GM12878 (cell line): ENCODE measurements around the gene PRSS56. TPM values are rescaled to one million over a fixed set of nuclear protein-coding genes. Genes with fewer than 3 reads are reported as not detected.

Experiments
- ATAC-seq: fragments of 200-7000 bp; cut with Tn5 transposase; 3 replicates; pipeline ENCODE4 v1.9.1; 2020; ENCODE audit warnings: mild to moderate bottlenecking, moderate library complexity
- BruUV-seq: library from RNA; stranded (reverse); fragments of 400-500 nt; replicated peaks from 2 replicates; lab custom pipeline; 2021; lab: Mats Ljungman, UMichigan
- CTCF ChIA-PET: fragments of 300-600 bp; sonication (Branson Sonifier 250); formaldehyde crosslinking; extraction: SDS; loops from one replicate; lab custom pipeline; 2021; ENCODE audit warnings: inconsistent platforms; lab: Yijun Ruan, JAX
- POLR2A ChIA-PET: fragments of 350-600 bp; formaldehyde crosslinking; extraction: SDS; loops from one replicate; lab custom pipeline; 2021; ENCODE audit warnings: inconsistent platforms; lab: Charles Lee
- RAD21 ChIA-PET: fragments of 300-600 bp; sonication (Branson Sonifier 250); formaldehyde crosslinking; loops from one replicate; lab custom pipeline; 2023; ENCODE audit warnings: antibody characterized with exemption; ENCODE audit not compliant: unreplicated experiment; lab: Charles Lee
- SMC1A ChIA-PET: fragments of 300-600 bp; sonication (Branson Sonifier 250); formaldehyde crosslinking; loops from one replicate; lab custom pipeline; 2023; ENCODE audit not compliant: unreplicated experiment, uncharacterized antibody; lab: Charles Lee
- DNase-seq: peaks from one replicate; pipeline ENCODE4 v3.0.0-alpha.2; 2011; ENCODE audit warnings: low read depth, low spot score
- FAIRE-seq: peaks from 3 replicates; lab custom pipeline; 2011; peaks lifted over from hg19 to GRCh38; lab: Jason Lieb, UNC
- H2AFZ ChIP-seq: 2 replicates; pipeline ENCODE4 v1.6.0; 2011; ENCODE audit warnings: low read depth, low read length, control low read depth; ENCODE audit not compliant: control insufficient read depth
- H3K27ac ChIP-seq: 2 replicates; pipeline ENCODE4 v1.5.1; 2011; ENCODE audit warnings: control low read depth; ENCODE audit not compliant: control insufficient read depth, insufficient read depth
- H3K27me3 ChIP-seq, 2 experiments: replicated peaks in 1 of 2; 2 replicates each; pipeline versions ENCODE4 v1.6.0 to v1.6.1; 2011; ENCODE audit warnings: low read length in 1 of 2; ENCODE audit not compliant: control insufficient read depth in 2 of 2, insufficient read depth in 2 of 2
- H3K36me3 ChIP-seq, 2 experiments: 2 replicates each; pipeline ENCODE4 v1.5.1; 2011; ENCODE audit warnings: low read length in 1 of 2; ENCODE audit not compliant: control insufficient read depth in 2 of 2, insufficient read depth in 2 of 2
- H3K4me1 ChIP-seq: 2 replicates; pipeline ENCODE4 v1.6.1; 2011; ENCODE audit warnings: mild to moderate bottlenecking, low read length, moderate library complexity, mixed read lengths; ENCODE audit not compliant: control insufficient read depth, insufficient read depth
- H3K4me2 ChIP-seq: 2 replicates; pipeline ENCODE4 v1.6.0; 2011; ENCODE audit warnings: control low read depth; ENCODE audit not compliant: control insufficient read depth, insufficient read depth
- H3K4me3 ChIP-seq: fragments of 200-600 bp; sonication (generic); 2 replicates; pipeline ENCODE4 v1.5.1; 2016
- H3K79me2 ChIP-seq: 2 replicates; pipeline ENCODE4 v1.6.0; 2011; ENCODE audit warnings: low read length; ENCODE audit not compliant: control insufficient read depth, insufficient read depth
- H3K9ac ChIP-seq: 2 replicates; pipeline ENCODE4 v1.8.0; 2011; ENCODE audit warnings: low read length, control low read depth, mixed read lengths; ENCODE audit not compliant: control insufficient read depth, insufficient read depth
- H3K9me3 ChIP-seq: replicated peaks from 3 replicates; pipeline ENCODE4 v1.5.1; 2011; ENCODE audit warnings: mild to moderate bottlenecking, low read length; ENCODE audit not compliant: control insufficient read depth, insufficient read depth
- H4K20me1 ChIP-seq: 2 replicates; pipeline ENCODE4 v1.6.0; 2011; ENCODE audit not compliant: control insufficient read depth, insufficient read depth
- CBX3 ChIP-seq: fragments of 200-600 bp; sonication (generic); IDR thresholded peaks from 2 replicates; pipeline ENCODE4 v1.6.1; 2016; ENCODE audit warnings: low read depth, borderline replicate concordance
- CBX5 ChIP-seq: sonication (generic); IDR thresholded peaks from 2 replicates; pipeline ENCODE4 v1.6.1; 2016; ENCODE audit warnings: low read depth, moderate library complexity, mild to moderate bottlenecking, inconsistent platforms
- GABPA ChIP-seq: IDR thresholded peaks from 2 replicates; pipeline ENCODE4 v1.6.1; 2014; ENCODE audit warnings: antibody characterized with exemption, low read depth, mild to moderate bottlenecking, inconsistent platforms
- IKZF2 ChIP-seq, 2 experiments: fragments of 450-650 bp; IDR thresholded peaks; 2 replicates each; pipeline ENCODE4 v1.6.1; 2017; ENCODE audit warnings: mild to moderate bottlenecking in 2 of 2, moderate library complexity in 2 of 2
- IRF4 ChIP-seq: IDR thresholded peaks from 2 replicates; pipeline ENCODE4 v1.6.1; 2011; ENCODE audit warnings: low read depth, low read length
- MXI1 ChIP-seq: fragments of 150-350 bp; IDR thresholded peaks from 2 replicates; pipeline ENCODE4 v1.6.1; 2011; ENCODE audit warnings: low read depth, mild to moderate bottlenecking, inconsistent platforms, low read length, improper control_type of control experiment
- POLR2AphosphoS2 ChIP-seq: IDR thresholded peaks from 2 replicates; pipeline ENCODE4 v1.6.1; 2011; ENCODE audit warnings: low read depth, mild to moderate bottlenecking, low read length, improper control_type of control experiment, moderate library complexity
- SMAD1 ChIP-seq: fragments of 450-650 bp; IDR thresholded peaks from 2 replicates; pipeline ENCODE4 v1.6.1; 2018; ENCODE audit warnings: mild to moderate bottlenecking, low read depth; ENCODE audit not compliant: partially characterized antibody
- WRNIP1 ChIP-seq: IDR thresholded peaks from 2 replicates; pipeline ENCODE4 v1.6.1; 2011; ENCODE audit warnings: low read depth, low read length, improper control_type of control experiment, borderline replicate concordance
- ZNF24 ChIP-seq: fragments of 450-650 bp; IDR thresholded peaks from 2 replicates; pipeline ENCODE4 v1.6.1; 2017; ENCODE audit warnings: antibody characterized with exemption, mild to moderate bottlenecking
- WGBS: methylation state at CpG from one replicate; pipeline ENCODE4 v1.1.6; 2016; ENCODE audit warnings: low lambda C conversion rate; ENCODE audit not compliant: insufficient replicate concordance, insufficient coverage; ENCODE audit errors: missing lambda C conversion rate; 5-methylcytosine and 5-hydroxymethylcytosine counted together
- in situ Hi-C: fragments of 300-500 bp; cut with MboI; formaldehyde crosslinking; loops from 9 replicates; pipeline ENCODE4 v1.14.3; 2018; ENCODE audit warnings: mixed read lengths
- intact Hi-C: fragments of 100-400 bp; cut with micrococcal nuclease; formaldehyde crosslinking; loops from one replicate; pipeline ENCODE4 v1.14.2; 2022; ENCODE audit not compliant: unreplicated experiment
- polyA plus RNA-seq, 11 experiments: library from polyadenylated mRNA; depleted of rRNA in 4 of 11; unstranded in 6 of 11; stranded (reverse) in 5 of 11; fragments of >200 nt; fragmentation: Nextera tagmentation in 4 of 11; fragmentation: Illumina TruSeq in 1 of 11; extraction: Ambion mirVana in 4 of 11; extraction: Trizol in 1 of 11; gene quantifications; 1 replicate in 1 of 11; 2 replicates in 10 of 11; pipeline versions ENCODE4 v1.2.1 to v1.2.3, GENCODE V29; 2011 to 2016; ENCODE audit warnings: inconsistent platforms in 2 of 11, missing spikeins in 2 of 11, low read depth in 1 of 11
- total RNA-seq, 4 experiments: library from RNA; depleted of rRNA in 3 of 4; stranded (reverse); fragments of >200 nt in 3 of 4; fragmentation: Illumina TruSeq in 1 of 4; extraction: Trizol in 1 of 4; gene quantifications; 2 replicates each; pipeline versions ENCODE4 v1.2.1 to v1.2.3, GENCODE V29; 2013 to 2021
- TF ChIP-seq, protein P1 (sequence below): fragments of 150-350 bp; IDR thresholded peaks from 2 replicates; pipeline ENCODE4 v1.6.1; 2014; ENCODE audit warnings: mild to moderate bottlenecking, low read depth, low read length

The PRSS56 gene
- total and polyA plus RNA-seq, 10 of the 15 experiments (the other 5 are each of a cell fraction or from before 2014, with no cell fraction given), result not detected

DNA sequence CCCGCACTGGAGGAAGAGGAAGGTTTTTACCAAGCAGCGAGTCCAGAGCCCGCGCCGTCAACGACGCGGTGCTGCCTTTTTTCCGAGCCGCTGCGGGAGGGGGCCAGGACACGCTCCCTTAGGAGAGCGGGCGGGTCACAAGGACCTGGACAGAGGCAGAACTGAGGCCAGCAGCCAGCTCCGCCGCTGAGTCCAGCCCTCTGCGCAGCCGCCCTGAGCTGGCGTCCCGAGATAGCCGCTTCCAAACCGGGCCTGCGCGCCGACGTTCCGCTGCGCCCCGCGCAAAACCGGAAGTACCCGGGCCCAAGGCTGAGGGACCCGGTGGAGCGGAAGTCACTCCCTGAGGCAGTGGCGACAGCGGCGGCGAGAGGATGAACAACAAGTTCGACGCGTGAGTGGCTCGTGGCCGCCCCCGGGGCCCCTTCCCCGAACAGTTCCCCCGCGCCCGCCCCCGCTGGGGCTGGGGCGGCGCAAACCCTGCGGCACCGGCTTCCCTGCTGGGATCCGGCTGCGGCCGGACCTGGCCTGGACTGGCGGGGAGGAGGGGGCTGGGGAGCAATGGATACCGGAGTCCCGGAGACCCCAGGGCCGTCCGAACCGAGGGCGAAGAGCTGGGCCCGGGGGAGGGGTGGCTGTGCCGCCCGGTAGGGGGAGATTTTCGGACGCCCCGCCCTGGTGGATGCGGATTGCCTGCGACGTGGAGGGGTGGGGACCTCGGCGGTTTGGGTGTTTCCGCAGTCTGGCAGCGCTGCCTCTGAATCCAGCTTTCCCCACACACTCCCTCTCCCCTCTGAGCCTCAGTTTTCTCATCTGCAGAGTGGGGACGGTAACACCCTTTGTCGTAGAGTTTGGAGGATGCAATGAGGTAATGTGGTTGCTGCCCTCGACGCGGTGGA, 30.4 kb downstream of the PRSS56 start, which contains the start of the genes EIF4E2 and TIGD1 (continued):
- TF ChIP-seq MXI1 (peak; percentile 25; the same call in 1 of the 2 replicates), POLR2AphosphoS2 (peak; percentile 88; the same call in 1 of the 2 replicates), IRF4 (peak; percentile 69; the same call in 1 of the 2 replicates), ZNF24 (0 out of 2 replicates have a peak, but pooled peaks have one; percentile 3), GABPA (peak; percentile 98), SMAD1 (no peak), CBX5 (peak; percentile 30; the same call in 1 of the 2 replicates)
- TF ChIP-seq, protein P1, sequence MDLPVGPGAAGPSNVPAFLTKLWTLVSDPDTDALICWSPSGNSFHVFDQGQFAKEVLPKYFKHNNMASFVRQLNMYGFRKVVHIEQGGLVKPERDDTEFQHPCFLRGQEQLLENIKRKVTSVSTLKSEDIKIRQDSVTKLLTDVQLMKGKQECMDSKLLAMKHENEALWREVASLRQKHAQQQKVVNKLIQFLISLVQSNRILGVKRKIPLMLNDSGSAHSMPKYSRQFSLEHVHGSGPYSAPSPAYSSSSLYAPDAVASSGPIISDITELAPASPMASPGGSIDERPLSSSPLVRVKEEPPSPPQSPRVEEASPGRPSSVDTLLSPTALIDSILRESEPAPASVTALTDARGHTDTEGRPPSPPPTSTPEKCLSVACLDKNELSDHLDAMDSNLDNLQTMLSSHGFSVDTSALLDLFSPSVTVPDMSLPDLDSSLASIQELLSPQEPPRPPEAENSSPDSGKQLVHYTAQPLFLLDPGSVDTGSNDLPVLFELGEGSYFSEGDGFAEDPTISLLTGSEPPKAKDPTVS, result no peak

GRCh38 chr2:232551250-232551638, 31.1 kb downstream of the PRSS56 start:
- Histone ChIP-seq H3K36me3 (peaks cover 0 to 2% of the 10 kb centered on the region in 2 experiments; a peak in 1 of 4 replicates), H3K4me2 (peak overlapping the region; percentile 91), H3K4me1 (no peaks in the 10 kb centered on the region; the same call in 1 of the 2 replicates), H3K9me3 (no peaks in the 10 kb centered on the region; the same call in 2 of the 3 replicates), H3K9ac (peak overlapping the region; percentile 99), H4K20me1 (0 out of 2 replicates have a peak, but pooled peaks cover 3% of the 10 kb centered on the region), H3K4me3 (peak overlapping the region; percentile 85), H3K27ac (peak overlapping the region; percentile 97), H3K27me3 (no peaks in the 10 kb centered on the region), H2AFZ (peak overlapping the region; percentile 91), H3K79me2 (peaks cover 59% of the 10 kb centered on the region)
- WGBS, result 2% methylated on average over 7 of the region's 7 CpGs
- ChIA-PET POLR2A (no interaction called here), SMC1A (no interaction called here), RAD21 (no interaction called here), CTCF (no interaction called here)
- BruUV-seq, result no TSS peak
- ATAC-seq (no peak), FAIRE-seq (no peak), DNase-seq (no peak)
- in situ Hi-C loops (no loop called here), intact Hi-C loops (no loop called here)
- TF ChIP-seq WRNIP1 (0 out of 2 replicates have a peak, but pooled peaks have one; percentile 10), CBX3 (no peak), IKZF2 (IDR thresholded peaks at IDR 0.05) (0 out of 4 replicates have a peak, but pooled peaks of 1 of the 2 experiments have one; percentile 7)
